ENCODE results near the gene SYAP1.

- TF ChIP-seq CTCF (IDR thresholded peaks at IDR 0.05; ENCODE audit: borderline replicate concordance, extremely low read depth, low read length, poor library complexity, severe bottlenecking) (no peak), EZH2 (IDR thresholded peaks at IDR 0.05; ENCODE audit: borderline replicate concordance, low read depth, low read length, severe bottlenecking) (no peak)
These were observed 59.1 kb downstream of the SYAP1 start for GRCh38 chrX:16778545-16778944.
